Choroid plexus epithelial cell (primary cell): ENCODE results near the gene HMGN3.

Source experiments
- DNase-seq: peaks from one replicate; pipeline ENCODE4 v3.0.0-alpha.2; 2010; ENCODE audit warnings: low read depth
- H3K4me3 ChIP-seq: 2 replicates; pipeline ENCODE4 v1.5.1; 2011; ENCODE audit warnings: low read depth, mild to moderate bottlenecking, control low read depth, low read length, moderate library complexity
- CTCF ChIP-seq: conservative IDR thresholded peaks from 2 replicates; pipeline ENCODE4 v1.5.1; 2011; ENCODE audit warnings: low read depth, mild to moderate bottlenecking, control low read depth, inconsistent platforms, low read length, moderate library complexity

The HMGN3 gene

DNA sequence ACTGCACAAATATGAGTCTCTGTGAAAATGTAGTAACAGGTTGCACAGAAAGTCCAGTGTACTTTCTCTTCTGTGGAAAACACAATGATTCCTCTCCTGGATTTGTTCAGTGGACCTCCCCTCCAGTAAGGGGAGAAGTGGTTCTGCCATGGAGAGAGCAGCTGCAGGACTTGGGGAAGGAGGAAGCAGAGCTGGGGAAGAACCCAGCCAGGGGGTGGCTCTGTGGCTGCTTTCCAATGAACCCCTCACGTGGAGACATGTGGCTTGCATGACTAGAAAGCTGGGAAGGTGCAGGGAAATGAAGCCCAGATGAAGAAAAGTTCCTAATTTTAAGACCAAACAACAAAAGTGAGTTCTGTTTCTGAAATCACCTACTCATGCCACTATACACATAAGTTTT is 31.9 kb downstream of the HMGN3 start:
- TF ChIP-seq CTCF: no peak
- no peak overlapping the region for H3K4me3 ChIP-seq
- DNase-seq: no peak

DNA sequence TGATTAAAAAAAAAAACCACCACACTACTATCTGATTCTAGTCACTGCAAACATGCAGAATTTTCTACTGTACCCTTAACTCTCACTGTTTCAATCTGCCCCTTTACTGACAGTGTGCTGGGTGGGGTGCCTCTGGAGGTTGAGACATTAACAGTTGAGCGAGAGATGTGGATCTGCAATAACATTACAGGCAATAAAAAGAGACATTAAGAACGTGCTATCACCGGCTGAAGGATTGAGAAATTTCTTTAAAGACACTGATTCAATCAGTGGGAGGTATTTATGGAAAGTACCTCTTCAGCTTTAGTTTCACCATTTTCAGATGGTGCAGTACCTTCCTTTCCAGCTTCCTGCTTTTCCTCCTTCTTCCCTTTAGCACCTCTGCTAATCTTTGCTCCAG is 32.5 kb downstream of the HMGN3 start:
- no peak for TF ChIP-seq CTCF
- DNase-seq: no peak

DNA sequence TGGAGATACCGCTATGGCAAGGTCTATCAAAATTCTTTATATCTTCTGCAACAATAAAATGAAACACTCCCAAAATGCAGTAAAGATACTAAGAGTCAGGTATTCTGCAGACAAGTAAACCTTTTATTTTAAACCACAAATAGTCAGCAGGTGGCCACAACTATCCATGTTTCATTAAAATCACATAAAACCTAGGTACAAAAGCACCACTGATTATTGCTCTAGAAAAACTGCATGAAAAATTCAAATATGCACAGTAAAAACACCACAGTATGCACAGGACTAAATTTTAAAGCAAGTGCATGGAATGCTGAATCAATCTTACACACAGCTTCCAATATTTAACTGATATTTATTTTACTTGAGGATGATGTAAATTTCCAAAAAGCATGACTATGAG is 33.3 kb downstream of the HMGN3 start:
- TF ChIP-seq CTCF: no peak
- H3K4me3 ChIP-seq: no peak overlapping the region
- DNase-seq: no peak

More for the DNA sequence above, 32.5 kb downstream of the HMGN3 start:
- no peak overlapping the region for H3K4me3 ChIP-seq

DNA sequence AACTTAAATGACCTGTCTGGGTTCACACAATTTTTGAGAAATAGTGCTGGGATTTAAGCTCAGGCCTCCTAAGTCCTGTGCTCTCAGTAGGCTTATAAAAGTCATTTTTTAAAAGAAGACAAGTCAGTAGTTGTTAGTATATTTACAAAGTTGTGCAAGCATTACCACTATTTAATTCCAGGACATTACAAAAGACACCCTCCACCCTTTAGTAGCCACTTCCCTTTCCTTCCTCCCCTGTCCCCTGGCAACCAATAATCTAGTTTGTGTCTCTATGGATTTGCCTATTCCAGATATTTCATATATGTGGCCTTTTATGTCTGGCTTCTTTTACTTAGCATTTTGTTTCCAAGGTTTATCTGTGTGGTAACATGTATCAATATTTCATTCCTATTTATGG is 37.6 kb downstream of the HMGN3 start:
- TF ChIP-seq CTCF: no peak
- no peak for DNase-seq
- no peak overlapping the region for H3K4me3 ChIP-seq

GRCh38 chr6:79193971-79194370 is 40.5 kb downstream of the HMGN3 start:
- H3K4me3 ChIP-seq: no peak overlapping the region
- no peak for TF ChIP-seq CTCF
- no peak for DNase-seq

DNA sequence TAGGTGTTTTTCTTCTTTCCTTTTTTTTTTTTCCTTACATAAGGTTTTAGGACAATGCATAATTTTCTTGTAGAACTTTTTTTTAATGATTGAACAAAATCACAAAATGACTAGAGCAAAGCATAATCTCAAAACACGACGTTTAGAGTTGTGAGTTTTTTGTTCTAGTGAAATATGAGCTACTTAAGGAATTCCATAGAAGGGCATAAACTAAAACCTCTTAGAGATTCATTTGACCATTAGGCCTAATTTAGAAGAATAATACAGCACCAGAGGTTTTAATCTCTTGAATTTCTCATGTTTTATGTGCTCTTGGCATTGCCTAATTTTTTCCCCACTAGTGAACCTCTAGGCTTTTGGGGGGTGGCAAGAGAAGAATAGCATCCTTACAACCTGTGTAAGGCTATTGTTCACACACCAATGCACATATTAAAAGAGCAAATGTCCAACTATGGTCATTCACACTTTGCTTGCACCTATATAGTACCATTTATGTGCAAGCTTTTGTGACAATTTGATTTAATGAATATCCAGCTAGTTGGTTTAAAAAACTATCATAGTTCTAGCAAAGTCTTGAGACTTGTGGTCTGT is 44.6 kb downstream of the HMGN3 start:
- H3K4me3 ChIP-seq: no peak overlapping the region
- TF ChIP-seq CTCF: no peak
- no peak for DNase-seq

DNA sequence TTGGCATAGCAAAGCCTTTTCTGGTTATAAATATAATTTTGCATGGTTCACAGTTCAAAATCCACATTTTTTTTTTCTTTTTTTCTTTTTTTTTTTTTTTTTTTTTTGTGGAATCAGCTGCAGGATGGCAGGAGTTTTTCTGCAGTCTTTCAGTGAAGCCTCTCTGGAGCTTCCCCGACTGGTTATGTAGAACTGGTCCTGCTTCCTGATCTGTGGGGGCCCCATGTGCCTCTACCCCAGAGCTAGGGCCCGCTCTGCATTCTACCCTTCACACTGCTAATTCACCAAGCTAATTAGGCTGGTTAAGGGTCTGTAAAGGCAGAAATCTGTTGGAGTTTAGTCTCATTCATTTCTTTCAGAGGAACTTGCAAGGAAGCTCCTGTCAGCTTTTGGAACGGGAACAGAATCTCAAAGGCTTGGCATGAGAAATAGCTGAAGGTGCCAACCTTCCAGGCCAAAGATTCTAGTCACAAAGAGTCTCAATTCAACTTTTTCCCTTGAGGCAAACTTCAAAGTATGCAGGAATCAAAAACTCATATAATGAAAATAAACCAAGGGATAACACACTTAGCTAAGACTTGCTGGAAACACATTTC is 45.5 kb downstream of the HMGN3 start:
- no peak overlapping the region for H3K4me3 ChIP-seq
- TF ChIP-seq CTCF: no peak
- no peak for DNase-seq
